T1000 (cell line): ENCODE measurements around the gene XIRP2.
A peak's percentile ranks its signal among the peaks of the same experiment; 100 is the strongest.

Source experiments
- DNase-seq: peaks from one replicate; lab custom pipeline; 2025; ENCODE audit warnings: mixed read lengths; lab: John Stamatoyannopoulos, UW

XIRP2 gene

GRCh38 chr2:167134381-167135072, 246.2 kb downstream of the XIRP2 start:
- DNase-seq: no peak

GRCh38 chr2:167135706-167136105, 247.4 kb downstream of the XIRP2 start:
- no peak for DNase-seq

GRCh38 chr2:167136879-167137596, 248.8 kb downstream of the XIRP2 start:
- no peak for DNase-seq

- DNase-seq: no peak
Observed at GRCh38 chr2:167140330-167140729, 252.1 kb downstream of the XIRP2 start.

GRCh38 chr2:167140767-167141166, 252.5 kb downstream of the XIRP2 start:
- DNase-seq: peak; percentile 50

- no peak for DNase-seq
Observed at GRCh38 chr2:167142554-167142953, 254.3 kb downstream of the XIRP2 start.

GRCh38 chr2:167144179-167144898, 256.1 kb downstream of the XIRP2 start:
- DNase-seq: no peak

GRCh38 chr2:167147271-167147941, 259.1 kb downstream of the XIRP2 start:
- DNase-seq: no peak

GRCh38 chr2:167151894-167152293, 263.6 kb downstream of the XIRP2 start:
- DNase-seq: no peak

GRCh38 chr2:167157523-167157922, 269.2 kb downstream of the XIRP2 start:
- no peak for DNase-seq

- no peak for DNase-seq
Observed at GRCh38 chr2:167177196-167177595, 288.9 kb downstream of the XIRP2 start.

GRCh38 chr2:167181134-167181533, 292.9 kb downstream of the XIRP2 start:
- no peak for DNase-seq

GRCh38 chr2:167181688-167182087, 293.4 kb downstream of the XIRP2 start:
- no peak for DNase-seq

GRCh38 chr2:167182403-167182802, 294.1 kb downstream of the XIRP2 start:
- no peak for DNase-seq

- DNase-seq: no peak
Observed at GRCh38 chr2:167183931-167184330, 295.7 kb downstream of the XIRP2 start.

GRCh38 chr2:167186465-167186864, 298.2 kb downstream of the XIRP2 start:
- no peak for DNase-seq

- DNase-seq: no peak
Observed at GRCh38 chr2:167187049-167187727, 298.9 kb downstream of the XIRP2 start.

GRCh38 chr2:167187978-167188967, 300.0 kb downstream of the XIRP2 start:
- DNase-seq: no peak

GRCh38 chr2:167190053-167190452, 301.8 kb downstream of the XIRP2 start:
- DNase-seq: peak; percentile 25

GRCh38 chr2:167191588-167191987, 303.3 kb downstream of the XIRP2 start:
- no peak for DNase-seq

GRCh38 chr2:167192833-167193232, 304.6 kb downstream of the XIRP2 start:
- no peak for DNase-seq
